MG63 (cell line): ENCODE data around the gene STARD4. TPM values are rescaled to one million over a fixed set of nuclear protein-coding genes. Genes with fewer than 3 reads are reported as not detected.

Source experiments
- DNase-seq: peaks from one replicate; pipeline ENCODE4 v3.0.0-alpha.2; 2020
- H3K27me3 ChIP-seq: fragments of 250-450 bp; sonication (Bioruptor Pico); 2 replicates; pipeline ENCODE4 v1.5.1; 2020; ENCODE audit warnings: mild to moderate bottlenecking, moderate library complexity
- H3K36me3 ChIP-seq: fragments of 250-450 bp; sonication (Bioruptor Pico); 2 replicates; pipeline ENCODE4 v1.5.1; 2020; ENCODE audit warnings: mild to moderate bottlenecking, moderate library complexity
- H3K4me3 ChIP-seq: fragments of 250-450 bp; sonication (Bioruptor Pico); 2 replicates; pipeline ENCODE4 v1.5.1; 2020; ENCODE audit warnings: mild to moderate bottlenecking, moderate library complexity
- H3K9me3 ChIP-seq: fragments of 250-450 bp; sonication (Bioruptor Pico); 2 replicates; pipeline ENCODE4 v1.5.1; 2020; ENCODE audit warnings: mild to moderate bottlenecking, moderate library complexity
- total RNA-seq: library from RNA; depleted of rRNA; stranded (reverse); fragments of >200 nt; shearing (Covaris generic); gene quantifications from 2 replicates; pipeline ENCODE4 v1.2.3, GENCODE V29; 2014; ENCODE audit warnings: low replicate concordance; rRNA removed

STARD4 gene
- 9.8 and 13.5 TPM in 2 replicates for total RNA-seq

- Histone ChIP-seq H3K27me3 (no peaks in the 10 kb centered on the region; the same call in 1 of the 2 replicates), H3K36me3 (no peaks in the 10 kb centered on the region), H3K9me3 (no peaks in the 10 kb centered on the region), H3K4me3 (peak within 1 kb of the TSS; percentile 70)
- peak; percentile 95 for DNase-seq
Measured at GRCh38 chr5:111512375-111513130, at the start of gene STARD4. STARD4 (minus strand) TSS chr5:111512535; CDS start chr5:111507433, 5,102 bp downstream.

- no peak overlapping the region for H3K4me3 ChIP-seq
- no peaks in the 10 kb centered on the region for H3K36me3 ChIP-seq
- no peaks in the 10 kb centered on the region for H3K27me3 ChIP-seq
- DNase-seq: no peak
- peaks cover 2% of the 10 kb centered on the region; the same call in 1 of the 2 replicates for H3K9me3 ChIP-seq
Measured at GRCh38 chr5:111559680-111560079, 47.3 kb upstream of the STARD4 start.

- Histone ChIP-seq H3K9me3 (peaks cover 4% of the 10 kb centered on the region; the same call in 1 of the 2 replicates), H3K27me3 (no peaks in the 10 kb centered on the region), H3K4me3 (no peak overlapping the region), H3K36me3 (no peaks in the 10 kb centered on the region)
- DNase-seq: no peak
Measured at GRCh38 chr5:111557686-111558085, 45.4 kb upstream of the STARD4 start.

- Histone ChIP-seq H3K4me3 (no peak overlapping the region), H3K36me3 (no peaks in the 10 kb centered on the region), H3K27me3 (no peaks in the 10 kb centered on the region), H3K9me3 (peaks cover 4% of the 10 kb centered on the region; the same call in 1 of the 2 replicates)
- DNase-seq: no peak
Measured at GRCh38 chr5:111557111-111557510, 44.8 kb upstream of the STARD4 start.

GRCh38 chr5:111556501-111556900 is 44.2 kb upstream of the STARD4 start:
- H3K9me3 ChIP-seq: peaks cover 4% of the 10 kb centered on the region; the same call in 1 of the 2 replicates
- DNase-seq: no peak
- H3K36me3 ChIP-seq: no peaks in the 10 kb centered on the region
- H3K27me3 ChIP-seq: no peaks in the 10 kb centered on the region
- no peak overlapping the region for H3K4me3 ChIP-seq

- Histone ChIP-seq H3K36me3 (no peaks in the 10 kb centered on the region), H3K9me3 (peaks cover 4% of the 10 kb centered on the region; the same call in 1 of the 2 replicates), H3K4me3 (no peak overlapping the region), H3K27me3 (no peaks in the 10 kb centered on the region)
- no peak for DNase-seq
Measured at GRCh38 chr5:111555760-111556159, 43.4 kb upstream of the STARD4 start.

- Histone ChIP-seq H3K9me3 (peaks cover 2% of the 10 kb centered on the region; the same call in 1 of the 2 replicates), H3K4me3 (no peak overlapping the region), H3K36me3 (no peaks in the 10 kb centered on the region), H3K27me3 (no peaks in the 10 kb centered on the region)
- no peak for DNase-seq
Measured at GRCh38 chr5:111553868-111554267, 41.5 kb upstream of the STARD4 start.

GRCh38 chr5:111552896-111553295 is 40.6 kb upstream of the STARD4 start:
- no peak for DNase-seq
- Histone ChIP-seq H3K4me3 (no peak overlapping the region), H3K36me3 (no peaks in the 10 kb centered on the region), H3K9me3 (peaks cover 2% of the 10 kb centered on the region; the same call in 1 of the 2 replicates), H3K27me3 (no peaks in the 10 kb centered on the region)

- H3K9me3 ChIP-seq: peaks cover 2% of the 10 kb centered on the region; the same call in 1 of the 2 replicates
- H3K27me3 ChIP-seq: no peaks in the 10 kb centered on the region
- H3K4me3 ChIP-seq: no peak overlapping the region
- DNase-seq: no peak
- no peaks in the 10 kb centered on the region for H3K36me3 ChIP-seq
Measured at GRCh38 chr5:111552492-111552891, 40.2 kb upstream of the STARD4 start.

- Histone ChIP-seq H3K36me3 (no peaks in the 10 kb centered on the region), H3K4me3 (no peak overlapping the region), H3K27me3 (no peaks in the 10 kb centered on the region), H3K9me3 (peaks cover 2% of the 10 kb centered on the region; the same call in 1 of the 2 replicates)
- DNase-seq: no peak
Measured at GRCh38 chr5:111551569-111552275, 39.4 kb upstream of the STARD4 start.

- peaks cover 2% of the 10 kb centered on the region; the same call in 1 of the 2 replicates for H3K9me3 ChIP-seq
- H3K4me3 ChIP-seq: no peak overlapping the region
- H3K27me3 ChIP-seq: no peaks in the 10 kb centered on the region
- no peak for DNase-seq
- no peaks in the 10 kb centered on the region for H3K36me3 ChIP-seq
Measured at GRCh38 chr5:111551161-111551560, 38.8 kb upstream of the STARD4 start.

- H3K36me3 ChIP-seq: no peaks in the 10 kb centered on the region
- H3K9me3 ChIP-seq: peaks cover 2% of the 10 kb centered on the region; the same call in 1 of the 2 replicates
- H3K27me3 ChIP-seq: no peaks in the 10 kb centered on the region
- H3K4me3 ChIP-seq: no peak overlapping the region
- DNase-seq: peak; percentile 91
Measured at GRCh38 chr5:111550282-111551020, 38.1 kb upstream of the STARD4 start.

- H3K27me3 ChIP-seq: no peaks in the 10 kb centered on the region
- no peaks in the 10 kb centered on the region for H3K9me3 ChIP-seq
- no peak for DNase-seq
- H3K36me3 ChIP-seq: no peaks in the 10 kb centered on the region
- no peak overlapping the region for H3K4me3 ChIP-seq
Measured at GRCh38 chr5:111548992-111549649, 36.8 kb upstream of the STARD4 start.

- Histone ChIP-seq H3K9me3 (no peaks in the 10 kb centered on the region), H3K27me3 (no peaks in the 10 kb centered on the region), H3K4me3 (no peak overlapping the region), H3K36me3 (no peaks in the 10 kb centered on the region)
- no peak for DNase-seq
Measured at GRCh38 chr5:111548348-111548950, 36.1 kb upstream of the STARD4 start.

GRCh38 chr5:111545031-111545430 is 32.7 kb upstream of the STARD4 start:
- DNase-seq: no peak
- Histone ChIP-seq H3K36me3 (no peaks in the 10 kb centered on the region), H3K27me3 (no peaks in the 10 kb centered on the region), H3K4me3 (no peak overlapping the region), H3K9me3 (no peaks in the 10 kb centered on the region)
